Mesenchymal stem cell (in vitro differentiated cells and primary cell): ENCODE data around the gene BNC2.

Experiments
- DNase-seq: peaks from one replicate; pipeline ENCODE4 v3.0.0-alpha.2; 2013
- H2AFZ ChIP-seq: one replicate; pipeline ENCODE4 v1.6.1; 2013; ENCODE audit warnings: low read depth, mild to moderate bottlenecking, control low read depth, inconsistent platforms, low read length, moderate library complexity
- H2AK5ac ChIP-seq: 2 replicates; pipeline ENCODE4 v1.6.1; 2013; ENCODE audit warnings: low read length, moderate library complexity, mild to moderate bottlenecking, inconsistent platforms; ENCODE audit not compliant: severe bottlenecking
- H2BK120ac ChIP-seq: one replicate; pipeline ENCODE4 v1.6.1; 2013; ENCODE audit warnings: low read depth, mild to moderate bottlenecking, inconsistent platforms, low read length, moderate library complexity
- H2BK12ac ChIP-seq, 2 experiments: one replicate each; pipeline ENCODE4 v1.6.1; 2013; ENCODE audit warnings: inconsistent platforms in 2 of 2, low read length in 2 of 2, mild to moderate bottlenecking in 2 of 2, moderate library complexity in 2 of 2, control low read depth in 1 of 2
- H2BK15ac ChIP-seq: one replicate; pipeline ENCODE4 v1.6.1; 2013; ENCODE audit warnings: mild to moderate bottlenecking, low read depth, inconsistent platforms; ENCODE audit not compliant: poor library complexity, severe bottlenecking
- H2BK5ac ChIP-seq: 2 replicates; pipeline ENCODE4 v1.6.1; 2013; ENCODE audit warnings: low read depth, mild to moderate bottlenecking, low read length, control low read depth, inconsistent platforms; ENCODE audit not compliant: poor library complexity, severe bottlenecking
- H3K14ac ChIP-seq, 2 experiments: one replicate each; pipeline ENCODE4 v1.6.1; 2013; ENCODE audit warnings: inconsistent platforms in 2 of 2, low read length in 2 of 2, control low read depth in 1 of 2, mild to moderate bottlenecking in 1 of 2, moderate library complexity in 1 of 2
- H3K18ac ChIP-seq, 2 experiments: one replicate each; pipeline ENCODE4 v1.6.1; 2013; ENCODE audit warnings: inconsistent platforms in 2 of 2, low read length in 2 of 2, control low read depth in 1 of 2, low read depth in 1 of 2, mild to moderate bottlenecking in 1 of 2
- H3K23ac ChIP-seq, 2 experiments: one replicate each; pipeline ENCODE4 v1.6.1; 2013; ENCODE audit warnings: inconsistent platforms in 2 of 2, low read length in 2 of 2, mild to moderate bottlenecking in 2 of 2, moderate library complexity in 2 of 2, control low read depth in 1 of 2
- H3K27ac ChIP-seq: 2 replicates; pipeline ENCODE4 v1.5.1; 2013; ENCODE audit warnings: mild to moderate bottlenecking, moderate library complexity, low read length, control low read depth, inconsistent platforms; ENCODE audit not compliant: poor library complexity, severe bottlenecking
- H3K27me3 ChIP-seq, 2 experiments: 2 replicates each; pipeline versions ENCODE4 v1.6.1 to v1.7.0; 2013; ENCODE audit warnings: low read length in 2 of 2, mild to moderate bottlenecking in 2 of 2, moderate library complexity in 2 of 2, control low read depth in 1 of 2, inconsistent platforms in 1 of 2; ENCODE audit not compliant: control insufficient read depth in 1 of 2, insufficient read depth in 1 of 2
- H3K36me3 ChIP-seq, 2 experiments: 2 replicates each; pipeline versions ENCODE4 v1.6.1 to v1.7.0; 2013; ENCODE audit warnings: low read length in 2 of 2, control low read depth in 1 of 2, inconsistent platforms in 1 of 2, low read depth in 1 of 2, mild to moderate bottlenecking in 1 of 2; ENCODE audit not compliant: insufficient read depth in 2 of 2, control insufficient read depth in 1 of 2
- H3K4ac ChIP-seq, 2 experiments: one replicate each; pipeline ENCODE4 v1.6.1; 2013; ENCODE audit warnings: inconsistent platforms in 2 of 2, low read length in 2 of 2, mild to moderate bottlenecking in 2 of 2, moderate library complexity in 2 of 2, control low read depth in 1 of 2, low read depth in 1 of 2
- H3K4me1 ChIP-seq: 2 replicates; pipeline ENCODE4 v1.6.1; 2013; ENCODE audit warnings: low read depth, low read length, control low read depth; ENCODE audit not compliant: control insufficient read depth, insufficient read depth
- H3K4me2 ChIP-seq: 2 replicates; pipeline ENCODE4 v1.6.1; 2013; ENCODE audit warnings: low read length, mild to moderate bottlenecking, inconsistent platforms; ENCODE audit not compliant: poor library complexity, severe bottlenecking
- H3K4me3 ChIP-seq, 2 experiments: 2 replicates each; pipeline versions ENCODE4 v1.5.1 to v1.7.0; 2013; ENCODE audit warnings: low read length in 2 of 2, mild to moderate bottlenecking in 2 of 2, control low read depth in 1 of 2, low read depth in 1 of 2; ENCODE audit not compliant: insufficient read depth in 1 of 2
- H3K79me1 ChIP-seq: replicated peaks from 2 replicates; pipeline ENCODE4 v1.6.1; 2013; ENCODE audit warnings: mild to moderate bottlenecking, control low read depth, low read length, inconsistent platforms; ENCODE audit not compliant: poor library complexity, severe bottlenecking
- H3K9ac ChIP-seq: 2 replicates; pipeline ENCODE4 v1.7.0; 2013; ENCODE audit warnings: mild to moderate bottlenecking, low read length, moderate library complexity
- H3K9me3 ChIP-seq: 2 replicates; pipeline ENCODE4 v1.7.0; 2013; ENCODE audit warnings: mild to moderate bottlenecking, low read length; ENCODE audit not compliant: control insufficient read depth
- H4K8ac ChIP-seq: one replicate; pipeline ENCODE4 v1.6.1; 2013; ENCODE audit warnings: inconsistent platforms, mild to moderate bottlenecking, low read length, moderate library complexity
- H4K91ac ChIP-seq: one replicate; pipeline ENCODE4 v1.6.1; 2013; ENCODE audit warnings: mild to moderate bottlenecking, low read length, inconsistent platforms
- WGBS: methylation state at CpG from one replicate; pipeline ENCODE4 v1.1.7; 2013; ENCODE audit warnings: mixed read lengths; 5-methylcytosine and 5-hydroxymethylcytosine counted together

BNC2 gene

DNA sequence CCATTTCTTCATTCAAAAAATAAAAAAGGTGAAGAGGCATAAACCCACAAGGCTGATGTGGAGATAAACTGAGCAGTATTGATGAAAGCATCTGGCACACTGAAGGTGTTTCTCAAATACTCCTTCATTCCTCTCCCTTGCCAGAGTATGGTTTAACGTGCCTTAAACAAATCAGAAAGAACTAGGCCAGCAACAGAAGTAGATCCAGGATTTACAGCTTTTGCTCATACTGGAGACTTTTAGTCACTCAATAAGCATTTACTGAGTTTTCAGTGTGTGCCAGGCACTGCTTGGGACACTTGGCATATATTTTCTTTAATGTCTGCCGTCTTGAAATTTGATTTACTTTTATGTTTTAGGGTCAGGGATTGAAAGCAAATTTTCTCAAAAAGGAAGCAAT lies 53.0 kb downstream of the BNC2 start:
- no peaks in the 10 kb centered on the region for H3K27me3 ChIP-seq
- H2BK12ac ChIP-seq, result no peak overlapping the region
- H3K23ac ChIP-seq, result no peak overlapping the region
- H2BK120ac ChIP-seq, result no peak overlapping the region
- no peak overlapping the region for H2AFZ ChIP-seq
- H3K4ac ChIP-seq, result no peak overlapping the region
- no peak overlapping the region for H2BK5ac ChIP-seq
- no peak for DNase-seq
- H3K4me2 ChIP-seq, result no peak overlapping the region
- whole genome bisulfite sequencing, result 63% methylated on average over 2 of the region's 2 CpGs
- no peak overlapping the region for H3K4me3 ChIP-seq
- H3K79me1 ChIP-seq, result peaks cover 21% of the 10 kb centered on the region
- no peak overlapping the region for H3K14ac ChIP-seq
- H2BK15ac ChIP-seq, result no peak overlapping the region
- no peak overlapping the region for H4K91ac ChIP-seq
- H2AK5ac ChIP-seq, result no peak overlapping the region
- H3K27ac ChIP-seq, result no peak overlapping the region
- no peak overlapping the region for H3K9ac ChIP-seq
- H3K18ac ChIP-seq, result no peak overlapping the region
- peaks cover 0 to 26% of the 10 kb centered on the region in 2 experiments for H3K36me3 ChIP-seq
- H4K8ac ChIP-seq, result no peak overlapping the region
- H3K4me1 ChIP-seq, result peaks cover 1% of the 10 kb centered on the region
- no peaks in the 10 kb centered on the region for H3K9me3 ChIP-seq

GRCh38 chr9:16817002-16817401 lies 53.5 kb downstream of the BNC2 start:
- Histone ChIP-seq H2AK5ac (no peak overlapping the region), H3K4me2 (no peak overlapping the region), H3K23ac (no peak overlapping the region), H3K18ac (no peak overlapping the region), H3K36me3 (peaks cover 0 to 22% of the 10 kb centered on the region in 2 experiments), H4K91ac (no peak overlapping the region), H2BK15ac (no peak overlapping the region), H3K27ac (no peak overlapping the region), H3K9me3 (no peaks in the 10 kb centered on the region), H2BK12ac (no peak overlapping the region), H3K4me3 (no peak overlapping the region), H3K9ac (no peak overlapping the region), H3K14ac (no peak overlapping the region), H4K8ac (no peak overlapping the region), H3K4ac (no peak overlapping the region), H2AFZ (no peak overlapping the region), H3K79me1 (peaks cover 25% of the 10 kb centered on the region), H3K4me1 (peaks cover 1% of the 10 kb centered on the region), H2BK120ac (no peak overlapping the region), H3K27me3 (no peaks in the 10 kb centered on the region), H2BK5ac (no peak overlapping the region)
- WGBS, result 80% methylated on average over 1 of the region's 2 CpGs
- no peak for DNase-seq

GRCh38 chr9:16816011-16816410 lies 54.5 kb downstream of the BNC2 start:
- no peak overlapping the region for H3K4me3 ChIP-seq
- no peak overlapping the region for H2AFZ ChIP-seq
- no peak overlapping the region for H2BK15ac ChIP-seq
- 81% methylated on average over 4 of the region's 4 CpGs for WGBS
- no peak overlapping the region for H2AK5ac ChIP-seq
- no peak overlapping the region for H3K27ac ChIP-seq
- H3K4me2 ChIP-seq, result no peak overlapping the region
- peaks cover 1% of the 10 kb centered on the region for H3K4me1 ChIP-seq
- H3K9ac ChIP-seq, result no peak overlapping the region
- H2BK5ac ChIP-seq, result no peak overlapping the region
- H3K27me3 ChIP-seq, result no peaks in the 10 kb centered on the region
- H4K8ac ChIP-seq, result no peak overlapping the region
- no peak overlapping the region for H4K91ac ChIP-seq
- no peak overlapping the region for H2BK120ac ChIP-seq
- DNase-seq, result no peak
- no peak overlapping the region for H2BK12ac ChIP-seq
- no peaks in the 10 kb centered on the region for H3K9me3 ChIP-seq
- peak overlapping the region in 1 of 2 experiments; percentile 23 for H3K18ac ChIP-seq
- H3K23ac ChIP-seq, result no peak overlapping the region
- H3K79me1 ChIP-seq, result peaks cover 22% of the 10 kb centered on the region
- peaks cover 0 to 23% of the 10 kb centered on the region in 2 experiments for H3K36me3 ChIP-seq
- H3K14ac ChIP-seq, result no peak overlapping the region
- no peak overlapping the region for H3K4ac ChIP-seq

- Histone ChIP-seq H2AK5ac (no peak overlapping the region), H3K27me3 (no peaks in the 10 kb centered on the region), H3K23ac (no peak overlapping the region), H2BK5ac (no peak overlapping the region), H3K4ac (no peak overlapping the region), H4K91ac (no peak overlapping the region), H2BK15ac (no peak overlapping the region), H3K9me3 (no peaks in the 10 kb centered on the region), H3K14ac (no peak overlapping the region), H3K36me3 (peaks cover 0 to 23% of the 10 kb centered on the region in 2 experiments), H4K8ac (no peak overlapping the region), H3K4me2 (no peak overlapping the region), H2BK120ac (no peak overlapping the region), H2AFZ (no peak overlapping the region), H3K79me1 (peaks cover 25% of the 10 kb centered on the region), H3K4me3 (no peak overlapping the region), H3K27ac (no peak overlapping the region), H3K18ac (no peak overlapping the region), H2BK12ac (no peak overlapping the region), H3K9ac (no peak overlapping the region), H3K4me1 (peaks cover 1% of the 10 kb centered on the region)
- DNase-seq, result no peak
- WGBS, result 84% methylated on average over 2 of the region's 2 CpGs
Observed at GRCh38 chr9:16815079-16815478, 55.4 kb downstream of the BNC2 start.
